ENCODE results near the gene MAP3K20.

Gene MAP3K20

DNA sequence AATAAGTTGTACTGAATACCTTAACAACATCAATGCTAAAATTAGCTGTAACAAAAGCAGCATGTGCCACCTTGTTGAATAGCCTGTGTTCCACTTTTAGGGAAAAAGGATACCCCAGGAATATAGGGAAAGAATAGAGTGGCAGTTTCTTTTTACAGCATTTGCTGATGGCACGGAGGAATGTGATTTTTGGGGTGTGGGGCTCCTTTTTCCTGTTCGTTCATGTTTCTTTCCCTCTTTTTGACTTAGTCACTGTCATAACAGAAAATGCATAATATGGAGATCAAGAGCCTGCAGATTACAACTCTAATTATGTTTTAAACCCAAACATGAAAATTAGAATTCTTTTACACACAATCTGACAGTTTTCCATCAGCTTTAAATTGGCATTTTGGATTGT lies 60.4 kb downstream of the MAP3K20 start:
- no peak overlapping the region for H3K4me3 ChIP-seq (ENCODE audit: low read depth, low read length)
- no peak for DNase-seq (ENCODE audit: low read depth)
- TF ChIP-seq, protein P1, sequence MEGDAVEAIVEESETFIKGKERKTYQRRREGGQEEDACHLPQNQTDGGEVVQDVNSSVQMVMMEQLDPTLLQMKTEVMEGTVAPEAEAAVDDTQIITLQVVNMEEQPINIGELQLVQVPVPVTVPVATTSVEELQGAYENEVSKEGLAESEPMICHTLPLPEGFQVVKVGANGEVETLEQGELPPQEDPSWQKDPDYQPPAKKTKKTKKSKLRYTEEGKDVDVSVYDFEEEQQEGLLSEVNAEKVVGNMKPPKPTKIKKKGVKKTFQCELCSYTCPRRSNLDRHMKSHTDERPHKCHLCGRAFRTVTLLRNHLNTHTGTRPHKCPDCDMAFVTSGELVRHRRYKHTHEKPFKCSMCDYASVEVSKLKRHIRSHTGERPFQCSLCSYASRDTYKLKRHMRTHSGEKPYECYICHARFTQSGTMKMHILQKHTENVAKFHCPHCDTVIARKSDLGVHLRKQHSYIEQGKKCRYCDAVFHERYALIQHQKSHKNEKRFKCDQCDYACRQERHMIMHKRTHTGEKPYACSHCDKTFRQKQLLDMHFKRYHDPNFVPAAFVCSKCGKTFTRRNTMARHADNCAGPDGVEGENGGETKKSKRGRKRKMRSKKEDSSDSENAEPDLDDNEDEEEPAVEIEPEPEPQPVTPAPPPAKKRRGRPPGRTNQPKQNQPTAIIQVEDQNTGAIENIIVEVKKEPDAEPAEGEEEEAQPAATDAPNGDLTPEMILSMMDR (IDR thresholded peaks at IDR 0.05; ENCODE audit: low read depth, low read length, missing control alignments), result no peak

DNA sequence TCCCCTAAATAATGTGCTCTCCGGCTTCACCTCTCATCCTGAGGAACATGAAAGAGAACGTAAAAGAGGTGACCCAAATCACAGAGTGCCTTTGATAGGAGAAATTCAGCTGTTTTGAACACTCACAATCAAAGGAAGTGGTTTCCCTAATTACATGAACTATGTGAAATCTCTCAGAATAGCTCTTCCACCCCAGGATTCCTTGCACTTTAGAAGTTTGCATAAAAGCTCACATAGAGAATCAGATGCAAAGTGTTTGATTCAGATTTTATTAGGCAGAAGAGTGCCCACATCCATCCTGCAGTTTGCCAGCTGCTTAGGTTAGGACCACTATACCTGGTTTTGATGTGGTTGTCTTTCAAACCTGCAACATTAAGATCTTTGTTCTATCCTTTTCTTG lies 61.0 kb downstream of the MAP3K20 start:
- no peak overlapping the region for H3K4me3 ChIP-seq (ENCODE audit: low read depth, low read length)
- DNase-seq (ENCODE audit: low read depth), result no peak
- TF ChIP-seq, protein P1 (IDR thresholded peaks at IDR 0.05; ENCODE audit: low read depth, low read length, missing control alignments), result no peak

GRCh38 chr2:173137610-173138009 lies 62.0 kb downstream of the MAP3K20 start:
- no peak overlapping the region for H3K4me3 ChIP-seq (ENCODE audit: low read depth, low read length)
- TF ChIP-seq, protein P1 (IDR thresholded peaks at IDR 0.05; ENCODE audit: low read depth, low read length, missing control alignments), result no peak
- DNase-seq (ENCODE audit: low read depth), result no peak

DNA sequence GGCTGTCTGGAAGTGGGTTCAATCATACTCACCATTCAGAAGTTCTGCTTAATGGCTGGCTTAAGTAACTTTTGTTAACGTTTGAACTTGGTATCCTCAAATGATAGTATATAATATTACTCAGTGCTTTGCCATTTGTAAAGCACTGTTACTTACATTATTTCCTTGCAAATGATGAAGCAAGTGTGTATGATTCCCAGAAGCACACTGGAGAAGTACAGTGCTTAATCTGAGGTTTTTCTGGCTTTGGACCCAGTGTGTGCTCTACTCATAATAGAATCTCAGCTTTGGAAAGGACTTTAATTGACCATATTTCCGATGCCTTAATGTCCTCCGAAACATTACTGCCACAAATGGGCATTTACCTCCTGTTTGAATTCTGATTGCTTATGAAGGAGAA lies 63.3 kb downstream of the MAP3K20 start:
- no peak for DNase-seq (ENCODE audit: low read depth)
- TF ChIP-seq, protein P1 (IDR thresholded peaks at IDR 0.05; ENCODE audit: low read depth, low read length, missing control alignments), result no peak
- H3K4me3 ChIP-seq (ENCODE audit: low read depth, low read length), result no peak overlapping the region

DNA sequence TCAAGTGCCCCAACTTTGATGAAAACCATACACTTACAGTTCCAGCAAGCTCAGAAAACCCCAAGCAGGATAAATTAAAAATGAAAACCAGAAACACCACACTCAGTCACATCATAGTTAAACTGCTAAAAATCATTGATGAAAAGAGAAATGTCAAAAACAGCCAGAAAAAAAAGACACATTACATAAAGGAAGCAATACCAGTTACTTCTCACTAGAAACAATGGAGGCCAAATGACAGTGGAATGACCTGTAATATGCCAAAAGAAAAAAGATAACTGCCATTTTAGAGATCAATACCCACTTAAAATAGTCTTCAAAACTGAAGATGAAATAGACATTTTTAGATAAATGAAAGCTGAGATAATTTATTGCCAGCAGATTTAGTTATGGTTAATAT lies 66.0 kb downstream of the MAP3K20 start:
- DNase-seq (ENCODE audit: low read depth), result no peak
- TF ChIP-seq, protein P1 (IDR thresholded peaks at IDR 0.05; ENCODE audit: low read depth, low read length, missing control alignments), result no peak
- no peak overlapping the region for H3K4me3 ChIP-seq (ENCODE audit: low read depth, low read length)

GRCh38 chr2:173145454-173145853 lies 69.8 kb downstream of the MAP3K20 start:
- H3K4me3 ChIP-seq (ENCODE audit: low read depth, low read length), result no peak overlapping the region
- TF ChIP-seq, protein P1 (IDR thresholded peaks at IDR 0.05; ENCODE audit: low read depth, low read length, missing control alignments), result no peak
- DNase-seq (ENCODE audit: low read depth), result no peak

- no peak overlapping the region for H3K4me3 ChIP-seq (ENCODE audit: low read depth, low read length)
- no peak for DNase-seq (ENCODE audit: low read depth)
- TF ChIP-seq, protein P1 (IDR thresholded peaks at IDR 0.05; ENCODE audit: low read depth, low read length, missing control alignments), result no peak
These were observed 70.9 kb downstream of the MAP3K20 start for GRCh38 chr2:173146590-173146989.

All from GM12864 (cell line).